ENCODE data around the gene TMBIM4. TPM values are rescaled to one million over a fixed set of nuclear protein-coding genes. Genes with fewer than 3 reads are reported as not detected.

Gene TMBIM4
- total RNA-seq, 1 donor from 2014 or later = 30.9 TPM

DNA sequence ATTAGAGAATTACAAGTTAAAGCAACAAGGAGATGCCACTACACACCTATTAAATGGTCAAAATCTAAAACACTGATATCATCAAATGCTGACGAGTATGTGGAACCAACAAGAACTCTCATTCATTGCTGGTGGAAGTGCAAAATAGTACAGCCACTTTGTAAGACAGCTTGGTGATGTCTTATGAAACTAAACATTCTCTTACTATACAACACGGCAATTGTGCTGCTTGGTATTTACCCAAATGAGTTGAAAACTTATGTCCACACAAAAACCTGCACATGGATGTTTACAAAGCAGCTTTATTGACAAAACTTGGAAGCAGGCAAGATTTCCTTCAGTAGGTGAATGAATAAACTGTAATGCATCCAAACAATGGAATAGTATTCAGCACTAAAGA is 3.2 kb downstream of the TMBIM4 start:
- Mint-ChIP-seq H3K36me3 (ENCODE audit: insufficient read depth) (peaks cover 11% of the 10 kb centered on the region), H3K27me3 (no peaks in the 10 kb centered on the region), H3K4me3 (ENCODE audit: low read depth) (no peak overlapping the region), H3K4me1 (ENCODE audit: low read depth) (peaks cover 2% of the 10 kb centered on the region), H3K9me3 (ENCODE audit: low read depth) (peaks cover 15% of the 10 kb centered on the region), H3K27ac (no peak overlapping the region)
- TF ChIP-seq, protein P1, sequence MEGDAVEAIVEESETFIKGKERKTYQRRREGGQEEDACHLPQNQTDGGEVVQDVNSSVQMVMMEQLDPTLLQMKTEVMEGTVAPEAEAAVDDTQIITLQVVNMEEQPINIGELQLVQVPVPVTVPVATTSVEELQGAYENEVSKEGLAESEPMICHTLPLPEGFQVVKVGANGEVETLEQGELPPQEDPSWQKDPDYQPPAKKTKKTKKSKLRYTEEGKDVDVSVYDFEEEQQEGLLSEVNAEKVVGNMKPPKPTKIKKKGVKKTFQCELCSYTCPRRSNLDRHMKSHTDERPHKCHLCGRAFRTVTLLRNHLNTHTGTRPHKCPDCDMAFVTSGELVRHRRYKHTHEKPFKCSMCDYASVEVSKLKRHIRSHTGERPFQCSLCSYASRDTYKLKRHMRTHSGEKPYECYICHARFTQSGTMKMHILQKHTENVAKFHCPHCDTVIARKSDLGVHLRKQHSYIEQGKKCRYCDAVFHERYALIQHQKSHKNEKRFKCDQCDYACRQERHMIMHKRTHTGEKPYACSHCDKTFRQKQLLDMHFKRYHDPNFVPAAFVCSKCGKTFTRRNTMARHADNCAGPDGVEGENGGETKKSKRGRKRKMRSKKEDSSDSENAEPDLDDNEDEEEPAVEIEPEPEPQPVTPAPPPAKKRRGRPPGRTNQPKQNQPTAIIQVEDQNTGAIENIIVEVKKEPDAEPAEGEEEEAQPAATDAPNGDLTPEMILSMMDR (IDR thresholded peaks at IDR 0.05; ENCODE audit: unreplicated experiment) = no peak
- no peak for DNase-seq (ENCODE audit: low spot score, unreplicated experiment)

DNA sequence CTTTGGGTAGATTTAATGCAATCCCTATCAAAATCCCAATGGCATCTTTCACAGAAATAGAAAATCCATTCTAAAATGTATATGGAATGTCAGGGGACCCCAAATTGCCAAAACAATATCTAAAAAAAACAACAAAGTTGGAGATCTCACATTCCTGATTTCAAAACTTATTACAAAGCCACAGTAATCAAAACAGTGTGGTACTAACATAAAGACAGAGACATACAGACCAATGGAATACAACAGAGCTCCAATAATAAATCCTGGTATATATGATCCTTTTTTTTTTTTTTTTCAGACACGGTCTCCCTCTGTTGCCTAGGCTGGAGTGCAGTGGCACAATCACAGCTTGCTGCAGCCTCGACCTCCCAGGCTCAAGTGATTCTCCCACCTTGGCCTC is 4.7 kb downstream of the TMBIM4 start:
- no peak overlapping the region for H3K27ac Mint-ChIP-seq
- peaks cover 2% of the 10 kb centered on the region for H3K4me1 Mint-ChIP-seq (ENCODE audit: low read depth)
- TF ChIP-seq, protein P1 (IDR thresholded peaks at IDR 0.05; ENCODE audit: unreplicated experiment) = no peak

DNA sequence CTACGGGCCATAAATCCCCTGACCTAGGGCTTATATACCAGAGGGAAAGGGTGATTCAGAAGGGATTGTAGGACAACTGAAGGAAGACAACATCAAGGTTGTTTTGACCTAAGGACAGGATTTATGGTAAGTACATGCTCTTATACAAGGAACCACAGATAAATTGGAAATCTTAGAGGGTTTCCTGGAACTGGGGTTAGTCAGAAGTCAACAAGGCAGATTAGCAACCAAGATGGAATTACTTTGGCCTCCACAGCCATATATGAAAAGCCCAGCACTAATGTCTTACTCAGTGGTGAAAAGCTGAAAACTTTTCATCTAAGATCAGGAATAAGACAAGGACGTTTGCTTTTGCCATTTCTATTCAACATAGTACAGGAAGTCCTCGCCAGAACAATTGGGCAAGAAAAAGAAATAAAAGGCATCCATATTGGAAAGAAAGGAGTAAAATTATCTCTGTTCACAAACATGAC is 5.4 kb downstream of the TMBIM4 start:
- no peaks in the 10 kb centered on the region for H3K27me3 Mint-ChIP-seq
- H3K27ac Mint-ChIP-seq = no peak overlapping the region
- DNase-seq (ENCODE audit: low spot score, unreplicated experiment) = no peak
- peaks cover 15% of the 10 kb centered on the region for H3K9me3 Mint-ChIP-seq (ENCODE audit: low read depth)
- H3K36me3 Mint-ChIP-seq (ENCODE audit: insufficient read depth) = peaks cover 11% of the 10 kb centered on the region
- peaks cover 2% of the 10 kb centered on the region for H3K4me1 Mint-ChIP-seq (ENCODE audit: low read depth)
- TF ChIP-seq, protein P1 (IDR thresholded peaks at IDR 0.05; ENCODE audit: unreplicated experiment) = no peak
- no peak overlapping the region for H3K4me3 Mint-ChIP-seq (ENCODE audit: low read depth)

More for the DNA sequence above, 4.7 kb downstream of the TMBIM4 start:
- no peak overlapping the region for H3K4me3 Mint-ChIP-seq (ENCODE audit: low read depth)
- H3K36me3 Mint-ChIP-seq (ENCODE audit: insufficient read depth) = peaks cover 11% of the 10 kb centered on the region
- no peak for DNase-seq (ENCODE audit: low spot score, unreplicated experiment)
- peaks cover 15% of the 10 kb centered on the region for H3K9me3 Mint-ChIP-seq (ENCODE audit: low read depth)
- no peaks in the 10 kb centered on the region for H3K27me3 Mint-ChIP-seq

DNA sequence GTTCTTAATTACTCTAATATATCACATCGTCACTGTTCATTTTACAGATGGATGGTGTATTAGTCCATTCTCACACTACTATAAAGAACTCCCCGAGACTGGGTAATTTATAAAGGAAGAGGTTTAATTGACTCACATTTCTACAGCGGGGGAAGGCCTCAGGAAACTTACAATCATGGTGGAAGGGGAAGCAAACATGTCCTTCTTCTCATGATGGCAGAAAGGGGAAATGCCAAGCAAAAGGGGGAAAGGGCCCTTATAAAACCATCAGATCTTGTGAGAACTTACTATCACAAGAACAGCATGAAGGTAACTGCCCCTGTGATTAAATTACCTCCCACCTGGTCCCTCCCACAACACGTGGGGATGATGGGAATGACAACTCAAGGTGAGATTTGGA is 6.5 kb downstream of the TMBIM4 start:
- Mint-ChIP-seq H3K9me3 (ENCODE audit: low read depth) (peaks cover 15% of the 10 kb centered on the region), H3K27me3 (no peaks in the 10 kb centered on the region), H3K36me3 (ENCODE audit: insufficient read depth) (peaks cover 11% of the 10 kb centered on the region), H3K4me3 (ENCODE audit: low read depth) (no peak overlapping the region), H3K27ac (no peak overlapping the region), H3K4me1 (ENCODE audit: low read depth) (no peaks in the 10 kb centered on the region)
- DNase-seq (ENCODE audit: low spot score, unreplicated experiment) = no peak
- TF ChIP-seq, protein P1 (IDR thresholded peaks at IDR 0.05; ENCODE audit: unreplicated experiment) = no peak

DNA sequence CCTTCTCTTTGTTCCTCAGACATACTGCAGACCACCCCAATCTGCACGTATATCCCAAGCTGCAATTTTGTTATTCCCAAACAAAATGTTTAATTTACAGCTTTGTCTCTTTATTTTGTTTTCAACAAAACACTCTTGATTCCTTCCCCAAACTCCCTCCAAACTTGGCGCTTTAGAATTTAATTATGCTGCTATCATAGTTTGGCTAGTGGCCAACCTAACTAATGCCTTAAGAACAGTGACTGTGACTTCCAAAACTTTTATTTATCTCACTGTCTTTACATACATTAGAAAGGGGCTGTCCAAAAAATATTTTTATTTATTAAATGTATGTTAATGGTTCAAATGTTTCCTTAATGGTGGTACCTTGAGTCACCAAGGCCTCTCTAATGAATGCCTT is 7.1 kb downstream of the TMBIM4 start:
- Mint-ChIP-seq H3K9me3 (ENCODE audit: low read depth) (peaks cover 15% of the 10 kb centered on the region), H3K4me3 (ENCODE audit: low read depth) (no peak overlapping the region), H3K27ac (no peak overlapping the region), H3K4me1 (ENCODE audit: low read depth) (no peaks in the 10 kb centered on the region), H3K27me3 (no peaks in the 10 kb centered on the region), H3K36me3 (ENCODE audit: insufficient read depth) (peaks cover 11% of the 10 kb centered on the region)
- TF ChIP-seq, protein P1 (IDR thresholded peaks at IDR 0.05; ENCODE audit: unreplicated experiment) = no peak
- DNase-seq (ENCODE audit: low spot score, unreplicated experiment) = no peak
